Measurements from ENCODE around the gene FRMD4B.

DNA sequence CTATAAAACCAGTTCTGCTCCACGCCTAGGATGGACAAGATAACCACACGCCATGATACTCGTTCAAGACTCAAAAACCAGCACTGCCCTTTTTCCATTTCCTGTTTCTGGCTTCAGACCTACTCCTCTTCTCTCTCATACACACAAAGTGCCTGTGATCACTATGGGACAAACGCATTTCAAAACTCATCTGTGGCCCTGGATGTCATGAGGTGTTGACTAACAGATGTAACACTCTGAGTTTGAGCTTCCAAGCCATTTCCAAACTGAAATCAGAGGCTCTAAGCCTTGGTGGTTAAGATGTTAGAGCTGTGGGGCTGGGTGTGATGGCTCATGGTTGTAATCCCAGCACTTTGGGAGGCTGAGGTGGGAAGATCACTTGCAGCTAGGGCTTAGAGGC lies 207.8 kb downstream of the FRMD4B start:
- no peak for TF ChIP-seq CTCF (IDR thresholded peaks at IDR 0.05; ENCODE audit: insufficient read depth, low read length)
- no peak for TF ChIP-seq GABPA (IDR thresholded peaks at IDR 0.05; ENCODE audit: low read depth)
- TF ChIP-seq, protein P1, sequence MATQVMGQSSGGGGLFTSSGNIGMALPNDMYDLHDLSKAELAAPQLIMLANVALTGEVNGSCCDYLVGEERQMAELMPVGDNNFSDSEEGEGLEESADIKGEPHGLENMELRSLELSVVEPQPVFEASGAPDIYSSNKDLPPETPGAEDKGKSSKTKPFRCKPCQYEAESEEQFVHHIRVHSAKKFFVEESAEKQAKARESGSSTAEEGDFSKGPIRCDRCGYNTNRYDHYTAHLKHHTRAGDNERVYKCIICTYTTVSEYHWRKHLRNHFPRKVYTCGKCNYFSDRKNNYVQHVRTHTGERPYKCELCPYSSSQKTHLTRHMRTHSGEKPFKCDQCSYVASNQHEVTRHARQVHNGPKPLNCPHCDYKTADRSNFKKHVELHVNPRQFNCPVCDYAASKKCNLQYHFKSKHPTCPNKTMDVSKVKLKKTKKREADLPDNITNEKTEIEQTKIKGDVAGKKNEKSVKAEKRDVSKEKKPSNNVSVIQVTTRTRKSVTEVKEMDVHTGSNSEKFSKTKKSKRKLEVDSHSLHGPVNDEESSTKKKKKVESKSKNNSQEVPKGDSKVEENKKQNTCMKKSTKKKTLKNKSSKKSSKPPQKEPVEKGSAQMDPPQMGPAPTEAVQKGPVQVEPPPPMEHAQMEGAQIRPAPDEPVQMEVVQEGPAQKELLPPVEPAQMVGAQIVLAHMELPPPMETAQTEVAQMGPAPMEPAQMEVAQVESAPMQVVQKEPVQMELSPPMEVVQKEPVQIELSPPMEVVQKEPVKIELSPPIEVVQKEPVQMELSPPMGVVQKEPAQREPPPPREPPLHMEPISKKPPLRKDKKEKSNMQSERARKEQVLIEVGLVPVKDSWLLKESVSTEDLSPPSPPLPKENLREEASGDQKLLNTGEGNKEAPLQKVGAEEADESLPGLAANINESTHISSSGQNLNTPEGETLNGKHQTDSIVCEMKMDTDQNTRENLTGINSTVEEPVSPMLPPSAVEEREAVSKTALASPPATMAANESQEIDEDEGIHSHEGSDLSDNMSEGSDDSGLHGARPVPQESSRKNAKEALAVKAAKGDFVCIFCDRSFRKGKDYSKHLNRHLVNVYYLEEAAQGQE (IDR thresholded peaks at IDR 0.05; ENCODE audit: insufficient replicate concordance, low read depth), result no peak
- TF ChIP-seq POLR2AphosphoS5 (IDR thresholded peaks at IDR 0.05; ENCODE audit: low read depth), result no peak
